ENCODE data around the gene RAB20. TPM values are rescaled to one million over a fixed set of nuclear protein-coding genes. Genes with fewer than 3 reads are reported as not detected.

Gene RAB20
- total RNA-seq, 1 donor from 2014 or later = 17.7 TPM

GRCh38 chr13:110521296-110521680 is 40.2 kb downstream of the RAB20 start:
- Histone ChIP-seq H3K27me3 (no peaks in the 10 kb centered on the region), H3K27ac (peak overlapping the region; percentile 89 to 90), H3K9me3 (no peaks in the 10 kb centered on the region), H3K4me1 (peaks cover 41 to 61% of the 10 kb centered on the region in 2 donors), H3K36me3 (peaks cover 0 to 5% of the 10 kb centered on the region in 2 donors), H3K4me3 (peak overlapping the region in 1 of 2 donors; percentile 33)
- intact Hi-C loops (cut with DNase I) = loop anchor here (2.0 to 10.0 kb wide), 4 partner anchors 20 to 304 kb away; partner anchors contain the start of genes ING1 and NAXD
- TF ChIP-seq CTCF (IDR thresholded peaks at IDR 0.05) = no peak
- no peak for DNase-seq (ENCODE audit: low spot score in 2 of 2)

GRCh38 chr13:110520431-110521295 is 40.9 kb downstream of the RAB20 start:
- Histone ChIP-seq H3K4me1 (peaks cover 37 to 55% of the 10 kb centered on the region in 2 donors), H3K9me3 (no peaks in the 10 kb centered on the region), H3K27me3 (no peaks in the 10 kb centered on the region), H3K27ac (peak overlapping the region; percentile 89 to 90), H3K4me3 (peak overlapping the region in 1 of 2 donors; percentile 33), H3K36me3 (peaks cover 0 to 5% of the 10 kb centered on the region in 2 donors)
- DNase-seq (ENCODE audit: low spot score in 2 of 2) = peak; percentile 82 to 95
- no peak for TF ChIP-seq CTCF (IDR thresholded peaks at IDR 0.05)
- intact Hi-C loops (cut with DNase I) = loop anchor here (1.0 to 10.0 kb wide), 5 partner anchors 20 to 303 kb away; partner anchors contain the start of genes ING1, NAXD and RAB20

DNA sequence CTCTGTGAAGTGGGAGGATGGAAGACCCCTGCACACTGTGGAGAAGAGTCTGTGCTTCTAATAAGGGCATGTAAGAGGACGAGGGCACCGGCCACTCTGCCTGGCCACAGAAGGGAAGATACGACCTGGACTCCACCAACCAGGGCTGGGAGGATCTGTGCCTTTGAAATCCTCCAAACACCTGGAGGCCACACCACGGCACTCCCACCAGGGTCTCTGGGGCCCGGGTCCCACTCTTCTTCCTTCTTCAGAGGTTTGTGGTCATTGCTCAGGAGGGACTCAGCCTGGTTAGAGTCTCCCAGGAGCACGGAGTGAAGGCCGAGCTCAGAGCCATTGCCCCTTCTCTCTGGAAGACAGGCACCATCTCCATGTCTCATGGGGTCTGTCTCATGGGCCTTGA is 42.0 kb downstream of the RAB20 start:
- no peak for DNase-seq (ENCODE audit: low spot score in 2 of 2)
- intact Hi-C loops (cut with DNase I) = no loop called here
- no peaks in the 10 kb centered on the region for H3K27me3 ChIP-seq
- H3K9me3 ChIP-seq = no peaks in the 10 kb centered on the region
- H3K4me1 ChIP-seq = peaks cover 30 to 43% of the 10 kb centered on the region in 2 donors
- no peak overlapping the region for H3K4me3 ChIP-seq
- H3K27ac ChIP-seq = peak overlapping the region; percentile 89 to 90
- no peak for TF ChIP-seq CTCF (IDR thresholded peaks at IDR 0.05)
- peaks cover 0 to 12% of the 10 kb centered on the region in 2 donors for H3K36me3 ChIP-seq

DNA sequence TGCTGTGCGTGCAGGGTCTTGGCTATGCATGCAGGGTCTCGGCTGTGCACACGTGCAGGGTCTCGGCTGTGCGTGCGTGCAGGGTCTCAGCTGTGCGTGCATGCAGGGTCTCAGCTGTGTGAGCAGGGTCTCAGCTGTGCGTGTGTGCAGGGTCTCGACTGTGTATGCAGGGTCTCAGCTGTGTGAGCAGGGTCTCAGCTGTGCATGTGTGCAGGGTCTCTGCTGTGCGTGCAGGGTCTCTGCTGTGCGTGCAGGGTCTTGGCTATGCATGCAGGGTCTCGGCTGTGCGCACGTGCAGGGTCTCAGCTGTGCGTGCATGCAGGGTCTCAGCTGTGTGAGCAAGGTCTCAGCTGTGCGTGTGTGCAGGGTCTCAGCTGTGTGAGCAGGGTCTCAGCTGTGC is 42.5 kb downstream of the RAB20 start:
- DNase-seq (ENCODE audit: low spot score in 2 of 2) = no peak
- intact Hi-C loops (cut with DNase I) = no loop called here

GRCh38 chr13:110518571-110518970 is 43.0 kb downstream of the RAB20 start:
- DNase-seq (ENCODE audit: low spot score in 2 of 2) = no peak
- H3K27me3 ChIP-seq = no peaks in the 10 kb centered on the region
- intact Hi-C loops (cut with DNase I) = no loop called here
- TF ChIP-seq CTCF (IDR thresholded peaks at IDR 0.05) = no peak
- peak overlapping the region; percentile 54 to 67 for H3K27ac ChIP-seq
- H3K4me1 ChIP-seq = peaks cover 23 to 34% of the 10 kb centered on the region in 2 donors
- H3K36me3 ChIP-seq = peaks cover 8 to 20% of the 10 kb centered on the region in 2 donors
- H3K9me3 ChIP-seq = no peaks in the 10 kb centered on the region
- no peak overlapping the region for H3K4me3 ChIP-seq

More for the DNA sequence above, 42.5 kb downstream of the RAB20 start:
- H3K9me3 ChIP-seq = no peaks in the 10 kb centered on the region
- H3K27me3 ChIP-seq = no peaks in the 10 kb centered on the region
- H3K4me3 ChIP-seq = no peak overlapping the region
- peak overlapping the region in 1 of 2 donors; percentile 89 for H3K27ac ChIP-seq
- H3K4me1 ChIP-seq = peaks cover 27 to 39% of the 10 kb centered on the region in 2 donors
- peaks cover 3 to 17% of the 10 kb centered on the region in 2 donors for H3K36me3 ChIP-seq
- no peak for TF ChIP-seq CTCF (IDR thresholded peaks at IDR 0.05)
